Measurements from ENCODE around the gene CDS2.

CDS2 gene

GRCh38 chr20:5153612-5154542, 27.1 kb downstream of the CDS2 start:
- no peak for DNase-seq

DNA sequence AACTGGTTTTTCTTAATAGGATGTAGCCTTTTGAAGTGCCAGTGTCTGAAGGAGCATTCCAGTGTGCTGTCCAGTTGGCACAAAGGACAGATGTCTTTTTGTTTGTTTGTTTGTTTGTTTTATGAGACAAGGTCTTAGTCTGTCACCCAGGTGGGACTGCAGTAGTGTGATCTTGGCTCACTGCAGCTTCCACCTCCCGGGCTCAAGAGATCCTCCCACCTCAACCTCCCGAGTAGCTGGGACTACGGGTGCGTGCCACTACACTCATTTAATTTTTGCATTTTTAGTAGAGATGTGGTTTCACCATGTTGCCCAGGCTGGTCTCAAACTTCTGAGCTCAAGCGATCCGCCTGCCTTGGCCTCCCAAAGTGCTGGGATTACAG, 27.7 kb downstream of the CDS2 start:
- no peak for DNase-seq

DNA sequence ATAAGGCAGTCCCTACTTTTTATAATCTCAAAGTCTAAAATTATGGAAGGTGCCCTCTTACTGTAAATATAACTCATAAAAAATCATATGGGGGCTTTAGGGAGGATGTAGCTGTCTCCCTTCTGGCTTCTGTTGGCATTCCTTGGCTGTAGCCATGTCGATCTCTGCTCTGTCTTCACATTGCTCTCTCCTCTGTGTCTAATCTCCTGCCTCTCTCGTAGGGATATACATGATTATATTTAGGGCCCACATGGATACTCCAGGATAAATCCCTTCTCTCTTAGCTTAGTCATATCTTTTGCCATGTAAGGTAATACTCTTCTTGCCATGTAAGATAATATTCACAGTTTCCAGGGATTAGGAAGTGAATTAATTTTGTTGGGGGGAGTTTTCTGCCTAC, 28.6 kb downstream of the CDS2 start:
- no peak for DNase-seq

DNA sequence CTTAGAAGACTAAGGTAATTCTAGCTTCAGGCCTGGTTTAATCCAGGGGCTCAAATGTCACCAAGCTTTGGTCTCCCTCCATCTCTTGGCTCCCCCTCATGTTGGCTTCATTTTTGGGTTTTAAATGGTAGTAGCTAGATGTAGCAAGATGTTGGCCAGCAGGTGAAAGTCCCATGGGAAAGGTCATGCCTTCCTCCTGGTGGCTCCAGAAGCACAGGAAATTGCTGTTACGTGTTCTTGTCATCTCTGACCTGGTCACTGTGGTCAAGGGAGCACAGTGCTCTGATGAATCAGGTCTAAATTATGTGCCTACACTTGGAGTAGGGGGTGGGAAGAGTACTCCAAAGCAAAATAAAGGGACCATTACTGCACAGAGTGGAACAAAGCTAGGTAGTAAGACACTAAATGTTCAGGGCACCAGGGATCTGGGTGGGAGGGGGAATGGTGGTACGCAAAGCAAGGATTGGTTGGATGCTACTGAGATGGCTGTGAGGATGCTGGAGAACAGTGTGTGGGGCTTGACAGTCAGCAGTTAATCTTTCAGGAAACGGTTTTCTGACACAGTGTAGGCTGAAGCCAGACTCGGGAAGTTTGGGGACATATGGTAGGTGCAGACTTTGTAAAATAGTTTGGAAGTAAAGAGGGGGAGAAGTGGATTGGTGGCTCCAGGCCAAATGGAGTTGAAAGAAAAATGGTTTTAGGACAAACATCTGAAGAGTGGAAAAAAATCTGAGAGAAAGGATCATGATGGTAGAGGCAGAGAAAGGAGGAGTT, 30.1 kb downstream of the CDS2 start:
- no peak for DNase-seq

- DNase-seq = no peak
Observed at GRCh38 chr20:5159928-5160327, 33.1 kb downstream of the CDS2 start.

DNA sequence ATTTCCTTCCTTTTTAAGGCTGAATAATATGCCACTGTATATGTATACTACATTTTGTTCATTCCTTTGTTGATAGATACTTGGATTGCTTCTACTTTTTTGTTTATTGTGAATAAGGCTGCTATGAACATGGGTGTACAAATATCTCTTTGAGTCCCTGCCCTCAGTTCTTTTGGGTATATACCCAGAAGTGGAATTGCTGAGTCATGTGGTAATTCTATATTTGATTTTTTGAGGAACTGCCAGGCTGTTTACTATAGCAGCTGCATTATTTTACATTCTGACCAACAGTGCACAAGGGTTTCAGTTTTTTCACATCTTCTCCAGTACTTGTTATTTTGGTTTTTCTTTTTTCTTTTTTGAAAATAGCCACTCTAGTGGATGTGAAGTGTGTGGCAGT, 34.1 kb downstream of the CDS2 start:
- no peak for DNase-seq

- DNase-seq = no peak
Observed at GRCh38 chr20:5161536-5162164, 34.8 kb downstream of the CDS2 start.

- DNase-seq = peak; percentile 52
Observed at GRCh38 chr20:5164645-5165625, 38.1 kb downstream of the CDS2 start.

DNA sequence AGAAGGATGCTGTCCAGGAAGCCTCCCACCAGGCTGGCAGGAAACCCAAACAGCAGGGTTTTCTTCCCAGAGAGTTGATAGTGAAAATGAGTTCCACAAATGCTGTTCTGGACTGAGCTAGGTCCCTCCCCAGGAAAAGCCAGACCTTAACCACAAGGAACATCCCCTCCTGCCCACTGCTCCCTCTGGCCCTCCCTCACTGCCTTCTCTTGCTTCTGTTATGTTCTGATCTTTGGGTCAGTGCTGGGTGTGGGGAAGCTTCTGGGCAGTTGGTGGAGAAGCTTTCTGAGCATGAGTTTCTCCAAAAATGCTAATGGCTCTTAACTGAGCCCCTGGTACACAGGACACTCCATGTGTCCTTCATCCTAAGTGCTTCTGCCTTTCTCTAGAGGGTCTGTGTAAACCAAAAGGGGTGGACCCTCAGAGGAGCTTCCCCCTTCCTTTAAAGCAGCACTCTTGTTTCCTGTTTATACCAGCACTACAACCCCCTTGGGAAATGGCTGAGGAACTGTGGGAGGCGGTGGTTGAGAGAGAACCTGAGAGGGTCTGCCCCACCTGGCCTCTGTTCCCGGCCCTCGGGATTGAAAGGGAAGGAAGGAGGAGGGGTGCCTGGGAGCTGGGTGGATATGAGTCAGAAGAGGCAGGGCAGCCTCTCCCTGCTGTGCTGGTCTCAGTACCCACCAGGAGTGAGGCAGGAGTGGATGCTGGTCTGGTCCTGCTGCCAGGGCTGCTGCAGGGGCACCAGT, 42.0 kb downstream of the CDS2 start:
- DNase-seq = peak; percentile 97

GRCh38 chr20:5170341-5170740, 43.5 kb downstream of the CDS2 start:
- DNase-seq = no peak

DNA sequence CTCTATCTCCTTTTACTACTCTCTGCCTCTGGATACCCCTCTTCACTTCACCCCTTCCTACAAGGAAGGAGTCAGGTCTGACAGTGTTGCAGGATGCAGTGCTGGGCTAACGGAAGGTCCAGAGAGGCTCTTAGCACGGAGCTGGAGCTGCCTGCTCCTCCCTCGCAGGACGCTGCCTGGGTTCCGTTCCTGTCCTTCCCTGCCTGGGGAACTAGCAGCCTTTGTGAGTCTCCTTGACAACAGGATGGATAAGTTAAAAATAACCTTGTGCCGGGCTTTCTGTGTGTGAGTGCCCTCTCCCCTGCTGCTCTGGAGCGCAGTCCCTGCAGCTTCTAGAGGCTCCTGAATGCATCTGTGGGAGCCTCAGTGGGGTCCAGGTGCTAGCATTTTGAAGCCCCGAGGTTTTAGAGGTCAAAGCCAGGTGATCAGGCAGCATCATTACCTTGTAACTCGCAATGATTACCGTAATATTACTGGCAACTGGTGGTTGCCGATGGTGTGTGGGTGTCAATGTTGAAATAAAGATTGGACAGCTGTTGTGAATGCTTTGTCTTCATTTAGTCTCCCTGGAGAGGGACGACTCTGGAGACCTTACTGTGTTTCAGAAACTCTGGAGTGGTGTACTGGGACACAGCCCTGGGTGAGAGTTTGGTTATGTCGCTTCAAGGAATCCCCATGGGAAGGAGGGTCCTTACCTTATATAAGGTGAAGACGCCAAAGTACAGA, 44.4 kb downstream of the CDS2 start:
- DNase-seq = peak; percentile 62

DNA sequence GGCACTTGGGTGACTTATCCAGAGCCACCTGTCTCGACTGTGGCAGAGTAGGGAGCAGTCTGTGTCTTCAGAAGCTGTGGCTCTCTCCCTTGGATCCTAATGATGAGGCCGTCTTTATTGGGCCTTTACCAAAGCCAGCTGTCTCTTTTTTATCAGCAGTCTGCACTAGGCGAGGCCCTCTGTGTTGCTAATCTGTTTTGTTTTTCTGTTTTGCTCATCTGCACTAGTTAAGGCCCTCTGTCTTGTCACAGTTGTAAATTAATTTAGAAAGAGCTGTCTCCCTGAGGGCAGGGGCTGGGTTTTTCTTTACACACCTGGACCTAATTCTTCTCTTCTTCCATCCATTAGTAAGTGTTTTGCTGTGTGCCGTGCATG, 45.0 kb downstream of the CDS2 start:
- DNase-seq = no peak

DNA sequence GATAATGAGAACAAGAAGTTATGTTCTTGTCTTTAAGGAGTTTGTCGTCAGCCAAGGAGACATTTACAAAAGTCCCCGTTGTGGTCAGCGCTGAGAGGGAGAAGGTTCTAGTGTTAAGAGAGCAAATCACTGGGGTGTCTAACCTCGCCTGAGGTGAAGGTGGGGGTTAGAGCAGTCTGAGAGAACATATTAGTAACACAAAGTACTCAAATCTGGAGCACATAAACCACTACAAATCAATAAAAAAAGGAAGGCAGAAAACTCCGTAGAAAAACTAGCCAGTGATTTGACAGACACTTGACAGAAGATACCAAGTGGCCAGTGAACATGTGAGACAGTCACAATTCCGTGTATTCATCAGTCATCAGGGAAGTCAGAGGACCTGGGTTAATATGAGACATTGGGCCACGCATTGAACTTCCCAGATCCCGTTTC, 45.4 kb downstream of the CDS2 start:
- no peak for DNase-seq

GRCh38 chr20:5172903-5173463, 46.2 kb downstream of the CDS2 start:
- no peak for DNase-seq

DNA sequence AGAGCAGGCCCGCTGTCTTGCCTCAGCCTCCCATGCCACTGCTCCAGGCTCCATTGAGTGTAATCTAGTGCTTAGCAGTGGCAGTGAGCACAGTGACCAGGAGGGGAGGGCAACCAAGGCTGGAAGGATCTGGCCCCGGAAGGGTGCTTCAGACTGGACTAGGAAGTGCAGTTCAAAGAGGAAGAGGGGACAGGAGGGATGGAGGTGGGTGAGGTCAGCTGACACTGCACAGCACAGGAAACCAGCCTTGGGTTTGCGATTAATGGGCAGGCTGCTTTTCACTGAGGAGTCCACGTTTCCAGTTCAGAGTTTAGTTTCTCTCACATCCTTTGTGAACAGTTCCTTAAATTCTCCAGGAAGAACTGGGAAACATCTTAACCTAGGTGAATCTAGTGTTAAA, 46.9 kb downstream of the CDS2 start:
- no peak for DNase-seq

DNA sequence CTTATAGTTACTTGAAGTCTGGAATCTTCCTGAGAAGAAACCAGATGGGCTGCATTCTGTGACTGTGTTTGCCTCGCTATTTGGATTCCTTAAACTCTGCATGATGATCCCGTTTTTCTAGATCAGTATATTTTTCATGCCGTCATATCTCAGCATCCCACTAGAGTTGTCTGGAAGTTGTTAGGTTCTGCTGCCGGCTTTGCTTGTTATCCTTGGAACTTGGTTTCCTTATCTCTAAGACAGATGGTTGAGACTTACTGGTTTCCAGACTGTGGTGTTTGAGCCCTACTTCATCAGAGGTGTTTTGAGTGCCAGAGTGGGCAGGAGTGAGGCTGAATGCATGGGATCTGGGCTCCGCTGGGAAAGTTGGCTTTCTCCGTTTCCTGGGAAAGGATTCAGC, 50.3 kb downstream of the CDS2 start:
- DNase-seq = no peak

- DNase-seq = no peak
Observed at GRCh38 chr20:5178046-5178445, 51.2 kb downstream of the CDS2 start.

- no peak for DNase-seq
Observed at GRCh38 chr20:5180421-5180820, 53.6 kb downstream of the CDS2 start.

DNA sequence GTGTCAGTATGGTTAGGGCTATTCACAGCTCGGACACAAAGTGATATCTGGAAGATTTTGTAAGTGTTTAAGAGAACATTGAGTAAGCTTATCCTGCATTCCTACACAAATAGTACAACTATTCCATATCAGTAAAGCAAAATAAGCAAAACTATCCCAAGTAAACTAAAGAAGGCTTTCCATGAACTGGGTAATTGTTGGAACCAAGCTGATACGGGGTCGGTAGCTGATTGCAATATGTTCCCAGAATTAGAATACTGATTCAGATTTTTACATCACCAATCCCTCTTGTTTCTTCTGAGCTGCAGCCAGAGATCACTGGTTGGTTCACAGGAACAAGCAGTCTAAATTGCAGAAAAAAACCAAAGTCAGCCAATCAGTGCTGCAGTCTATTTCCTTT, 54.1 kb downstream of the CDS2 start:
- DNase-seq = no peak

DNA sequence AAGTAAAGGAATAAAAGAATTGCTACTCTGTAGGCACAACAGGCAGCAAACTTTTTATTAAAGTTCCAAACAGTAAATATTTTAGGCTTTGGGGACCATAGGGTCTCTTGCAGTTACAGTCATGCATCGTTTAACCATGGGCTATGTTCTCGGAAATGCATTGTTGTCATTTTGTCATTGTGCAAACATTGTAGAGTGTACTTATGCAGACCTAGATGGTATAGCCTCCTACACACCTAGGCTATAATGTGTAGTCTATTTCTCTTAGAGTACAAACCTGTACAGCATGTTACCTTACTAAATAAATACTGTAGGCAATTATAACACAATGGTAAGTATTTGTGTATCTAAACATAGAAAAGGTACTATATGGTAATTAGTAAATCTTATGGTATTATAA, 54.7 kb downstream of the CDS2 start:
- DNase-seq = no peak

GRCh38 chr20:5181958-5182357, 55.1 kb downstream of the CDS2 start:
- DNase-seq = no peak

All from NCI-H2171 treated with DMSO at 0.1 percent for 48 hours (cell line).